ENCODE measurements around the gene MAN1A1. TPM values are rescaled to one million over a fixed set of nuclear protein-coding genes. Genes with fewer than 3 reads are reported as not detected.

Gene MAN1A1
- total and polyA plus RNA-seq, 2 of the 8 experiments (the other 6 are each of a cell fraction or from before 2014, with no cell fraction given), result 1.8 to 5.4 TPM

- TF ChIP-seq SAP30 (IDR thresholded peaks at IDR 0.05; ENCODE audit: insufficient read depth, insufficient replicate concordance, low read length) (no peak), FOSL1 (IDR thresholded peaks at IDR 0.05; ENCODE audit: insufficient read depth, low read depth, low read length) (no peak), TAF7 (optimal IDR thresholded peaks at IDR 0.05; ENCODE audit: borderline replicate concordance, low read depth, low read length) (no peak), E2F6 (IDR thresholded peaks at IDR 0.05) (no peak), KDM4A (IDR thresholded peaks at IDR 0.05; ENCODE audit: low read depth, low read length, severe bottlenecking) (no peak)
- H3K79me2 ChIP-seq (ENCODE audit: control insufficient read depth in 1 of 2, insufficient read depth in 2 of 2, low read length in 2 of 2), result no peaks in the 10 kb centered on the region
- no peak overlapping the region for H3K27ac ChIP-seq (ENCODE audit: low read depth, low read length)
- H3K4me1 ChIP-seq (replicated peaks in 1 of 4; ENCODE audit: control insufficient read depth in 3 of 4, insufficient read depth in 4 of 4, low read length in 3 of 4), result no peaks in the 10 kb centered on the region
- H4K8ac ChIP-seq (ENCODE audit: extremely low read depth, insufficient read depth, low read length), result no peak overlapping the region
- H3K18ac ChIP-seq (ENCODE audit: extremely low read depth, low read length), result no peak overlapping the region
- 91% methylated on average over 3 of the region's 3 CpGs; no CpG with 5 or more reads in 1 of the 2 experiments for WGBS, 2 experiments (ENCODE audit: extremely low coverage in 1 of 2, insufficient coverage in 1 of 2, insufficient read length in 1 of 2, insufficient replicate concordance in 2 of 2, low coverage in 1 of 2, low lambda C conversion rate in 2 of 2, missing lambda C conversion rate in 1 of 2)
- no peaks in the 10 kb centered on the region for H3K23me2 ChIP-seq (ENCODE audit: low read depth, low read length)
- H3K27me3 ChIP-seq (replicated peaks in 1 of 4; ENCODE audit: control insufficient read depth in 3 of 4, extremely low read depth in 1 of 4, insufficient read depth in 3 of 4, low read length in 3 of 4), result no peaks in the 10 kb centered on the region
- H2AFZ ChIP-seq (ENCODE audit: low read length), result no peak overlapping the region
- H2BK20ac ChIP-seq (ENCODE audit: low read length), result no peak overlapping the region
- no peak overlapping the region for H3K9ac ChIP-seq (replicated peaks in 1 of 4; ENCODE audit: extremely low read depth in 1 of 4, low read depth in 3 of 4, low read length in 3 of 4)
- ChIA-PET POLR2A (ENCODE audit: partially characterized antibody) (no interaction called here), CTCF (ENCODE audit: partially characterized antibody) (interaction anchor here (1.6 to 2.5 kb wide), 3 partner anchors 10 to 28 kb away, joined by 5 to 11 read pairs (median 6); no protein-coding TSS in a partner anchor)
- H3K23ac ChIP-seq (ENCODE audit: insufficient read length), result no peak overlapping the region
- H3K56ac ChIP-seq (replicated peaks; ENCODE audit: insufficient read length, low read depth, low read length), result no peak overlapping the region
- no peak overlapping the region for H2BK15ac ChIP-seq (ENCODE audit: low read length)
- H3K4ac ChIP-seq (replicated peaks; ENCODE audit: insufficient read length, low read depth, low read length), result no peak overlapping the region
- no peak overlapping the region for H4K91ac ChIP-seq (replicated peaks; ENCODE audit: insufficient read length, low read length)
- H2BK5ac ChIP-seq (ENCODE audit: low read depth, low read length), result no peak overlapping the region
- FAIRE-seq (no peak), DNase-seq (ENCODE audit: low read depth in 1 of 2, low spot score in 2 of 2) (no peak)
- H3K9me3 ChIP-seq (ENCODE audit: insufficient read depth in 2 of 2, low read depth in 1 of 2, low read length in 1 of 2), result no peaks in the 10 kb centered on the region
- H4K20me1 ChIP-seq (replicated peaks in 1 of 2; ENCODE audit: control insufficient read depth in 1 of 2, insufficient read depth in 2 of 2, low read length in 2 of 2), result no peaks in the 10 kb centered on the region
- no peak overlapping the region for H2BK12ac ChIP-seq (ENCODE audit: low read depth, low read length)
- H3K4me3 ChIP-seq (ENCODE audit: extremely low read depth in 1 of 4, insufficient read depth in 2 of 4, low read depth in 3 of 4, low read length in 4 of 4), result no peak overlapping the region
- no peaks in the 10 kb centered on the region for H3K36me3 ChIP-seq (ENCODE audit: control insufficient read depth in 2 of 4, insufficient read depth in 4 of 4, low read length in 3 of 4)
- H2AK5ac ChIP-seq (ENCODE audit: low read depth, low read length), result no peak overlapping the region
- no peak overlapping the region for H2BK120ac ChIP-seq (replicated peaks; ENCODE audit: low read depth, low read length)
- H3K4me2 ChIP-seq (ENCODE audit: insufficient read depth in 1 of 2, low read depth in 2 of 2, low read length in 2 of 2), result no peak overlapping the region
- no peaks in the 10 kb centered on the region for H3K79me1 ChIP-seq (ENCODE audit: low read depth, low read length)
- no peak overlapping the region for H4K5ac ChIP-seq (ENCODE audit: insufficient read length, low read depth, low read length)
- no peak overlapping the region for H3K14ac ChIP-seq (ENCODE audit: insufficient read length)
These were observed 175.5 kb downstream of the MAN1A1 start for GRCh38 chr6:119174085-119174445.
